GM19455 (cell line): Measurements from ENCODE around the gene DPH6.
"Not testable (repeated sequence)": the region's sequence is repeated elsewhere in the genome, so short reads cannot be mapped to it uniquely, and the experiment has no call there.

ENCODE experiments used
- ATAC-seq: cut with Tn5 transposase; IDR thresholded peaks from one replicate; pipeline ENCODE4 v1.9.1; 2021; ENCODE audit not compliant: unreplicated experiment

DPH6 gene

DNA sequence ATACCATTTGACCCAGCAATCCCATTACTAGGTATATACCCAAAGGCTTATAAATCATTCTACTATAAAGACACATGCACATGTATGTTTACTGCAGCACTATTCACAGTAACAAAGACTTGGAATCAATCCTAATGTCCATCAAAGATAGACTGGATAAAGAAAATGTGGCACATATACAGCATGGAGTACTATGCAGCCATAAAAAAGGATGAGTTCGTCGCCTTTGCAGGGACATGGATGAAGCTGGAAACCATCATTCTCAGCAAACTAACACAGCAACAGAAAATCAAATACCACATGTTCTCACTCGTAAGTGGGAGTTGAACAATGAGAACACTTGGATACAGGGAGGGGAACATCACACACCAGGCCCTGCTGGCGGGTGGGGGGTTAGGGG is 104.7 kb downstream of the DPH6 start:
- ATAC-seq, result not testable (repeated sequence)

DNA sequence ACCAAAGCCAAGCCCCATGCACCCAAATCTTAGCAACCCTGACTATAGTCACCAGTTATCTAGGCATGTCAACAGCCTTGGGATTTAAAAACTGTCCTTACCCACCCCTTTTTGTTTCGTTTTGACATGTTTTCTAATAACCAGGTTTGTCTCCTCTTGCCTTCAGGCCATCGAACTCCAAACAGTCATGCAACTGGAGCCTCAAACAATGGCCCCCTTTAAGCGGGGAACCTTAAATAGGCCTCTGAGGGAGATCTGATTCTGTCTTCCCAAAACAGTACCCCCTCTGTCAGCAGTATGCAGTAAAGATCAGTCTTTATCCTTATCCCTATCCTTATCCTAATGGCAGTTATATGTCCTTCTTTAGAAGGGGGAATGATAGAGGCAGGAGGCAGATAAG is 105.7 kb downstream of the DPH6 start:
- ATAC-seq, result no peak

DNA sequence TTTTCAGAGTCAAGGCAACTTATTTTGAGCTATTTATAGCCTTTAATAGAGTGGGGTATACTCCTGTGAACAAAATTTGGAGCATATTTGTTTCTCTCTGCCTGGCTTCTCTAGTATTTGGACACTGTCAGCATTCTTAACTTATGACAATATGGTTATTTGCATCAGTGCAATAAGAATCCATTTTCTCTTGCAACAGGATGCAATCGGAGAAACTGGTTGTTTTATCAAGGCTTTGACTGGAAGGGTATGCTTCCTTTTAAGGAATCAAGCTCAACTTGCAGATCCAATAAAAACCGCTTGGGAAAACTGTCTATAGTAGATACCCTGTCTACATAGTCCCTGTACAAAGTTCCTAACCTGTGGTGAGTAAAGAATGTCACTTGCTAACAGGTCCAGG is 106.7 kb downstream of the DPH6 start:
- ATAC-seq, result no peak

DNA sequence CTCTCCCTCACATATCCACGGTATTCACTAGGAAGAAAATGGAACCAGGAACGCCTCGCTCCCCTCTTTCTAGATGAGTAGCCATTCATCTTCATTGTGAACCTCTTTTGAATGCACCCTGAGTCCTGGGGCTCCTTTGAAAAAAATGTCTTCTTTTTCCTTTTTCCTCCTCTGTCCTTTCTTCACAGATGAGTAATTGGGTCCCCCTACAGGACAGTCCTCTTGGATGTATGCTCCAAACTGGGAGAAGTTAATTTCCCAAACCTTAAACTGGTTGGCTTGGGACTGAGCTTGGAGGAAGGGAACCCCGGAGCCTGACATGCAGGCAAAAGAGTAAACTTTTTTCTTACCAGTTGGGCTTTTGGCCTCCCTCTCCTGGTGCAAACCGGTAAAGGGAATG is 108.8 kb downstream of the DPH6 start:
- no peak for ATAC-seq

DNA sequence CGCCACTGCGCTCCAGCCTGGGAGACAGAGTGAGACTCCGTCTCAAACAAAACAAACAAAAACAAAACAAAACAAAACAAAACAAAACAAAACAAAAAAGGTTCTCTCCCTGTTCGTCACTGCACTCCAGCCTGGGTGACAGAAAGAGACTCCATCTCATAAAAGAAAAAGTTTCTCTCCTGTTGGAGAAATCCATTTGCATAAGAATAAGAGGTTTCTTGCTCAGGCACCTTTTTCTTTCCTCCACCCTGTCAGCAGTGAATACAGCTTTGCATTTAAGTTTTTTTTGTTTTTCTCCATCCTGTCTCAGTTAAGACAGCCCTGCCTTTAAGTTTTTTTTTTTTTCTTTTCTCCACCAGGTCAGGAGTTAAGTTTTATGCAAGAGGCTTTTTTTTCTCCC is 109.5 kb downstream of the DPH6 start:
- ATAC-seq, result no peak

DNA sequence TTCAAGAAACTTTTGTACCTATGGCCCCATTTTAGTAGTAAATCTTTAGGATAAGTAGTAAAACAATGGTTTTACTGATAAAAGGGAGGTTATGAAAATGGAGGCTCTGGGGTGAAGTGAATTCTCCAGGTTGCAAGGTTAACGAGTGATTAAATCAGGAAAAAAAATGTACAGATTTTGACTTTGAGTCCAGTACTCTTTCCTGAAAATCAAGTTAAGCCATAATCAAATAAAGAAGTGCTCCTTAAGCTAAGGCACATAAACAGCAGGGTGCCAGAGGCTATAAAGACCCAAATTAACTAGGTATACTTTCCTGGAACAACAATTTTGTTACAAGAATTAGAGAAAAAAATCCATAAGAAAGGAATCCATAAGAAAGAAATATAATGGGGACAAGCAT is 114.7 kb downstream of the DPH6 start:
- no peak for ATAC-seq

DNA sequence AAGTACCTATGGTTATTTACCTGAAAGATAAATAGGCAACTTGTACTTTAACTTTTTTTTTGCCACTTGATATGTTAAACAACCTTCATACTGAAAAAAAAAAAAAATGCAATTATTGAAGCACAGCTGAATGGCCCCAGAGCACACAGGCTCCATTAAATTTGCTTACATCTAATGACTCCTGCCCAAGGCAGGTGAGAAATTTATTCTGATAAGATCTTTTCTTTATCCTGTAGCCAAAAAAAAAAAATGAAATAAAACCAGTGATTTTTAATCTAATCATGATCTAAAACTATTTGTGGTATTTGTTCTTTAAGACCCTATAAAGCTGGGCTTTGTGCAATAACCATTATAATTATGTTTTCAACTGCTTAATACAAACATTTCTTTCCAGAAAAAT is 115.7 kb downstream of the DPH6 start:
- ATAC-seq, result no peak

DNA sequence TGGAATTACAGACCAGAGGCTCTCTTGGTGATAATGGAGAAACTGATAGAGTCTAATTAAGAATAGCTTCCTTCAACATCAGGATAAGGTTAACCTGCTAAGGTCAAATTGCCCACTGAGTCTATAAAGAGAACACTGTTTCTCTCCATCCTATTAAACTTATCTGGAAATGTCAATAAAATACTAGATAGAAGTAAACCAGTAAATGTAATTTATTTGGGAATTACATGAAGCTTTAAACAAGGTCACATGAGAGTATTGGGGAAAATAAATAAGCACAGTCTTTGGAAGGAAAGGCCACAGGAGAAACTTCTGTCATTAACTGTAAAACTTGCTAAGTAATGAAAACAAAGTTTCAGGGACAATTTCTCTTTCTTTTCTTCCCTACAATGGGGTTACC is 118.5 kb downstream of the DPH6 start:
- ATAC-seq, result no peak

DNA sequence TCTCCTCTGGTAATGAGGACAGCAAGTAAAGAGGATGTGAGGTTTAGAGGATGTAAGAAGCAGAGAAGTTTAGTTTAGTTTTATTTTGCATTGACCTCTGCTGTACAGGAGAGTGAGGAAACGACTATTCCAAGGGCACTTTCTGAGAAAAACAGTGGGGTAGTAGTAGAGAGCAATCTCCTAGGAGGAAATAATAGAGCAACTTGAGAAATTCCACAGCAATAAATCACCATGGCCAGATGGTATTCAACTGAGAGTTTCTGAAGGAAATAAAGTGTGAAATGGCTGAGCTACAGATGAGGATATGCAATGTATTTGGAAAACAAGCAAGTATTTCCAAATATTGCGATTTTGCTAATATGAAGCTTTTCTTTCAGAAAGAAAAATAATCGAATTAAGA is 118.9 kb downstream of the DPH6 start:
- no peak for ATAC-seq

DNA sequence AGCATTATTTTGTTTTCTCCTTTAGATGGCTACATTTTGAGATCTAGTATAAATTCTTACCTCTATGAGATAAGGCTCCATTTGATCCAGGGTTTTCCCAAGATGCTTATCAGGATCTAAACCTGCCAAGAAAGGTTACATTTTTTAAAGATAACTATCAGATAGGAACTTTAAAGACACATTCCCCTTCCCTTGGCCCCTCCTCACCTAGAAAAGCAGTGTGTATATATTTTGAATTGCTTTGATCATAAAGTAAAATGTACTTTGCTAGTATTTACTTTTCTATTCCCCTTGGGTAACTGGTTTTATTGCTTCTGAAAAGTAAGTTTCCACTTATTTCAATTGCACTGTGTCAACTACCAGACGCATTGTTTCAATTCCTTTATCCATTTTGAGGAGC is 135.2 kb downstream of the DPH6 start:
- ATAC-seq, result no peak

DNA sequence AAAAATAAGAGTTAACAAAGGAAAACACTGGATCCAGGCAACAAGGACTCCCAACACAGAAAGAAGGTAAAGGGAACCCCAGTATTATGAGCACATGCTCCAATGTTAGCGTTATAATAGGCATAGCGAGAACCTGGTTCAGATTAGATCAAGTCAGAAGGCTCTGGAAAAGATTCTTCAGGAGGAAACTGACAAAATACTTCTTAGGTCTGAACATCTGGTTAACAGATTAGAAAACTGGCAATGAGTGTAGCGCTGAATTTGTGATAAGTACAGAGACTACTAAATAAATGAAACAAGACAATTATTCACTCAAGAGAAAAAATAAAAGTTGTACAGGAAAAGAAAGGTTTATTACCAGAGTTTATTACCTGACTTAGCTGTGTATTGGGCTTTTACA is 146.1 kb downstream of the DPH6 start:
- ATAC-seq, result no peak

DNA sequence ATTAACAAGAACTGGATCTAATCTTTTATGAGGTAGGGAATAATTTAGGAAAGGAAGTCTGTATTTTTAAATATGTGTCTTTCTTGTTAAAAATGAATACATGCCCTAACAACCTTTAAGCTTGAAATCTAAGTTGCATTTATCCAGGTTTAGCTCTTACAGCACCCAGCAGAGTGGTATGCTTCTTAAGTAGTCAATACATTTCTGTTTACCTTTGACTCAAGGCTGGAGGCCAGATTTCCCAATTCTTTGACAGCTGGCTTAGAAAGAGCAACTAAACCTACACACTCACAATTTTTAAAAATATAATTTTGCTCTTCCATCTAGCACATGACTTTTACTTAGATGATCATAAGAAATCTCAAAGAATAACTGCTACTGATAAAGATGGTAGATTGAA is 148.9 kb downstream of the DPH6 start:
- ATAC-seq, result no peak

DNA sequence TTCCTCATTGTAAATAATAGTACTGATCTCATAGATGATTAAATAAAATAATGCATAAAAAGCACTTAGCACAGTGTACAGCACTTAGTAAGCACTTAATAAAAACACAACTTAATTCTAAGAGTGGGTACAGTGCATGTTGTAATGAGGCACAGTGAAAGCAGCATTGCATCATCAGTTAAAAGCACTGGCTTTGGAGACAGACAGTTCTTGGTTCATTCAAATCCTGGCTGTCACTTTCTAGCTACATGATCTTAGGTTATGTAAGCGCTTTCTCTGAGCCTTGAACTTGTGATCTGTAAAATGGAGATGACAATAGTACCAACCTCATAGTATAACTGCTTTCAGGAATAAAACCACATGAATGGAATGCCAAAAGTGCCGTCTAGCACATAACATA is 151.5 kb downstream of the DPH6 start:
- ATAC-seq, result no peak

DNA sequence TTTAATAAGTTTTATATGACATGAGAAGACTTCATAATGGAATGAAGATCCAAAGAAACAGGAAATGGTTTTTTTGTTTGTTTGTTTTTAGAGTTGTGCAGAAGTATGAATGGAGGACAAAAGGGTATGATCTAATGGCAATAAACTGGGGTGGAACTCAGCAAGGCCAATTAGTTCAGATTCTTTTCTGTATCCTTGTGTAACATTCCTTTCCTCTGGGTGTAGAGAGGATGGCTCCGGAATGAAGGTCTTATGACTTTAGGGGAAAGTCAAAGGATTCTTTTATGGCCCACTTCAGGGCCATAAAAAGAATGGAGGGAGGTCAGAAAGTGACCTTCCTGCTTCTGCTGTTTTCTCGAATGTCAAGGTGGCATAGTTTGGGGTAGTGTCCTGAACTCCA is 152.6 kb downstream of the DPH6 start:
- ATAC-seq, result no peak

DNA sequence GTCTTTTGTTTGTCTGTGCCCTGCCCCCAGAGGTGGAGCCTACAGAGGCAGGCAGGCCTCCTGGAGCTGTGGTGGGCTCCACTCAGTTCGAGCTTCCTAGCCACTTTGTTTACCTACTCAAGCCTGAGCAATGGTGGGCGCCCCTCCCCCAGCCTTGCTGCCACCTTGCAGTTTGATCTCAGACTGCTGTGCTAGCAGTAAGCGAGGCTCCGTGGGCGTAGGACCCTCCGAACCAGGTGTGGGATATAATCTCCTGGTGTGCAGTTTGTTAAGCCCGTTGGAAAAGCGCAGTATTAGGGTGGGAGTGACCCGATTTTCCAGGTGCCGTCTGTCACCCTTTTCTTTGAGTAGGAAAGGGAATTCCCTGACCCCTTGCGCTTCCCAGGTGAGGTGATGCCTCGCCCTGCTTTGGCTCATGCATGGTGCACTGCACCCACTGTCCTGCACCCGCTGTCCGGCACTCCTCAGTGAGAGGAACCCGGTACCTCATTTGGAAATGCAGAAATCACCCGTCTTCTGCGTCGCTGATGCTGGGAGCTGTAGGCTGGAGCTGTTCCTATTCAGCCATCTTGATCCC is 154.5 kb downstream of the DPH6 start:
- ATAC-seq, result not testable (repeated sequence)

DNA sequence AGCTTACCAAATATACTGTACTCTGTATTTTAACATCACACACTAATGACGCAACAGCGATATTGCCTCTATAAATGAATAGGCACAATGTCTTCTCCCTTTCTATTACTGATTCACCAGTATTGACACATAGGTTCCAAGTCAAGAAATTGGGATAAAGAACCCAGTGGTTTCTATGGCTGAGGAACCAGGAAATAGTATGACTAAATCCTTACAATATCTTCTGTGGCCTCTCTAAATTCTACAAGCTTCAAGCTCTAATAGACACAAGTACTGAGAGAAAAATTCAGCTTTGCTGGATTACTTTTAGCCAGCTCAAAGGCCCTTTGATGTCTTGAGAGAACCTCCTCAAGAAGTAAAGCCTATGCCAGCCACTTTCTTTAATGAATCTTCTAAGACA is 162.5 kb downstream of the DPH6 start:
- no peak for ATAC-seq

DNA sequence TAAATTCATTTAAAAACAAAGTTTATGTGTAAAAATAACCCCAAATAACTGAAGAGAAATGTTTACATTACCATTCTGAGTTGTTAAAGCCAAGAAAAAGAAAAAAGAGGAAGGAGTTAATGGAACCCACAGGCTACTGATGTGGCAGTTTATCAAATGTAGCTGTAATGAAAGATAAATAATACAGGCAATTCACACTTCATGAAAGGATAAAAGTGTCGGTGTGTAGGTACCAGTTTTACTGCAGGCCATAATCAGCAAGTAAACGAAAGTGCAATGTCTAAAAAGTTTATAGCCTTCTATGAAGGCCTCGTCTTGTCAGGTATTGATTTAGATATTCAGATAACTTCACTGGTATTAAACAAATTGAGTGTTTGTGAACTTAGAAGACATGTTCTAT is 164.6 kb downstream of the DPH6 start:
- no peak for ATAC-seq

DNA sequence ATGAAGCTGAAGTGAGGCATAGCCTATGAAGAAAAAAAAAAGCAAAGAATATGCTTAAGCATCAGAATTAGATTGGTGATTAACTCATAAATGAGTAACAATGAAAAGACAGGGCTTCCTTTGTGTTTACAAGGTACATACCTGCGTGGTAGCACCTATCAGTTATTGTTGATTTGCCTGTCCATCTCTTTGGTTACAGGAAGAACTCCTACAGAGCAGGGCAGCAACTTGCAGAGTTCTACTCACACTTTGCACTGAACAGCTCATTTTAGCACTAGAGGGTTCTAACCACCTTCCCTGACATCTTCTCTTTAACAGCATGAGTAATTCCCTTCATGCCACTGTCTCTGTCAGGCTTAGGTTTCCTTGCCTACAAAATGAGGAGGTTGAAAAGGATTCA is 166.0 kb downstream of the DPH6 start:
- no peak for ATAC-seq

DNA sequence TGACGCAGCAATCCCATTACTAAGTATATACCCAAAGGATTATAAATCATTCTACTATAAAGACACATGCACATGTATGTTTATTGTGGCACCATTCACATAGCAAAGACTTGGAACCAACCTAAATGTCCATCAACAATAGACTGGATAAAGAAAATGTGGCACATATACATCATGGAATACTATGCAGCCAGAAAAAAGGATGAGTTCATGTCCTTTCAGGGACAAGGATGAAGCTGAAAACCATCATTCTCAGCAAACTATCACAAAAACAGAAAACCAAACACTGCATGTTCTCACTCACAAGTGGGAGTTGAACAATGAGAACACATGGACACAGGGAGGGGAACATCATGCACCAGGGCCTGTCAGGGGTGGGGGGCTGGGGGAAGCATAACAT is 167.5 kb downstream of the DPH6 start:
- not testable (repeated sequence) for ATAC-seq

DNA sequence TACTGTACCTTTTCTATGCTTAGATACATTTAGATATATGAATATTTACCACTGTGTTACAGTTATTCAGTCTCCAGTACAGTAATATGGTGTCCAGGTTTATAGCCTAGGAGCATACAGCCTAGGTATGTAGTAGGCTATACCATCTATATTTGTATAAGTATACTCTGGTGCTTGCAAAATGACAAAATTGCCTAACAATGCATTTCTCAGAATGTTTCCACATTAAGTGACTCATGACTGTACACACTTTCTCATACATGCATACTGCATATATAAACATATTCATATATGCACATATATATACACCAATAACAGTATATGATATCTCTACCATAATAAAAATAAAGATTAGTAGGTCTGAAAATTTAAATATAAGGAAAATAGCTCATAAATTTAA is 169.3 kb downstream of the DPH6 start:
- ATAC-seq, result no peak

DNA sequence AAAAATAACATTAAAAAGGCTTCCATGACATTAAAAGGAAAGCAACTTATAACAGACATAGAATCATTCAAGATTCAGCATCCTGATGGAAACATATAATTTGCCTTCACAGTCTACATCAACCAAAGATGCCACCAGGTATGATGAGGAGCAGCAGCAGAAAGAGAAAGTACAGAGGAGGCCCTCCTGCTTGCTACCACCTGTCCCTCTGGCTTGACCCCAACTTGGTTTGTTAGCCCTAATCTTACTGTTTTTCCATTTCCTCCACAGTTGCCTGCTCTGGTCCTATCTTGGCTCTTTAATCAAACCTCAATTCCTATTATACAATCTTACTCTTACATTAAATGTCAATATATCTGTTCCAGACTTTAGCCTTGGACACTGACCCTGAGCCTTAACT is 171.3 kb downstream of the DPH6 start:
- no peak for ATAC-seq

DNA sequence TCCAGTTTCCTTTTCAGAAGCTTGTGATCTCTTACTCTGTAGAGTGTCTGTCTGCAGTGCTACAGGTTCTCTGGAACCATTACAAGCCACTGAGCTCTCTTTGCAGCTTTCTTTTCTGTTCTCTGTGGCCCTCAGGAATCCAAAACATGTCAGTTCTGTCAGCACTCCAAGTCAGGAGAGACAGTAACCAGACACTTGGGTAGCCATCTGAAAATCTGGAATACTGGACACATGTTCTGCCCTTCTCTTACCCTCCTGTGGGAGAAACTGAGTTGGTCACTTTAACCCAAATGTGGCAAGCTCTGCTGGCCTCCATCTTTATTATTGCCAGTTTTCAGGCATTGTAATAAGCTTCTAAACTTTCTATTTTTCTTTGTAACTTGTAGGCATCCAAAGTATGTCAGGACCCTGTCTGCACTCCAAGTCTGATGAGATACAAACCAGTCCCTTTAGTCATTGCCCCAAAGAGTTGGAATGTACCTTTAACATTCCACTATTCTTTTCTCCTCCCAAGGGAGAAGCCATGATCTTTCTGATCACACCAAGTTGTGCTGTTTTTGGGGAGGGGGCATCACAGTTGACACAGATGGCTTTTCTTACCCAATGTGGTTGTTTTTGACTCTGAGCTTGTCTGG is 183.7 kb downstream of the DPH6 start:
- no peak for ATAC-seq

DNA sequence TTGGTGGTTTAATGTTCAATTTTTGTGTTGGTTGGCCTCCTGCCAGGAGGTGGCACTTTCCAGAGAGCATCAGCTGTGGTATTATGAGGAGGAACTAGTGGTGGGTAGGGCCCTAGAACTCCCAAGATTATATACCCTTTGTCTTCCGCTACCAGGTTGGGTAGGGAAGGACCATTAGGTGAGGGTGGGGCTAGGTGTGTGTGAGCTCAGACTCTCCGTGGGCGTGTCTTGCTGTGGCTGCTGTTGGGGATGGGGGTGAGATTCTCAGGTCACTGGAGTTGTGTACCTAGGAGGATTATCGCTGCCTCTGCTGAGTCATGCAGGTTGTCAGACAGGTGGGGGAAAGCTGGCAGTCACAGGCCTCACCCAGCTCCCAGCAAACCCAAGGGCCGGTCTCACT is 187.1 kb downstream of the DPH6 start:
- ATAC-seq, result no peak
